SU-DHL-6 (cell line): Measurements from ENCODE around the gene ARPC2.

Source experiments
- H2AFZ ChIP-seq: fragments of 200-600 bp; sonication (generic); 2 replicates; pipeline ENCODE4 v1.6.1; 2014; ENCODE audit warnings: low read depth, mild to moderate bottlenecking, moderate library complexity, mixed read lengths, antibody characterized with exemption, low read length; ENCODE audit not compliant: severe bottlenecking
- H3F3A ChIP-seq: fragments of 200-600 bp; shearing (Covaris generic); 2 replicates; pipeline ENCODE4 v1.6.0; 2016; ENCODE audit warnings: antibody characterized with exemption, mild to moderate bottlenecking; ENCODE audit not compliant: insufficient read depth
- H3K27ac ChIP-seq: fragments of 200-600 bp; sonication (generic); 2 replicates; pipeline ENCODE4 v1.5.1; 2016; ENCODE audit warnings: low read depth, mild to moderate bottlenecking, low read length, moderate library complexity, mixed read lengths
- H3K27me3 ChIP-seq: fragments of 200-600 bp; sonication (generic), shearing (Covaris generic); 2 replicates; pipeline ENCODE4 v1.6.0; 2014; ENCODE audit warnings: mild to moderate bottlenecking, low read length
- H3K36me3 ChIP-seq: fragments of 200-600 bp; sonication (generic); 2 replicates; pipeline ENCODE4 v1.6.1; 2014; ENCODE audit warnings: mild to moderate bottlenecking, low read length, mixed read lengths
- H3K4me2 ChIP-seq: fragments of 300-600, 200-600 bp; shearing (Covaris generic), sonication (generic); 2 replicates; pipeline ENCODE4 v1.6.0; 2014; ENCODE audit warnings: low read length, low read depth, mild to moderate bottlenecking; ENCODE audit not compliant: poor library complexity, severe bottlenecking
- H3K4me3 ChIP-seq: fragments of 200-600 bp; sonication (generic); 2 replicates; pipeline ENCODE4 v1.5.1; 2014; ENCODE audit warnings: antibody characterized with exemption, low read length, mild to moderate bottlenecking, mixed read lengths; ENCODE audit not compliant: insufficient read depth, poor library complexity, severe bottlenecking
- H3K79me2 ChIP-seq: fragments of 200-600 bp; sonication (generic); 2 replicates; pipeline ENCODE4 v1.6.1; 2014; ENCODE audit warnings: mild to moderate bottlenecking, low read length, moderate library complexity; ENCODE audit not compliant: insufficient read depth
- H3K9ac ChIP-seq: fragments of 200-600 bp; sonication (generic); 2 replicates; pipeline ENCODE4 v1.7.0; 2014; ENCODE audit warnings: mild to moderate bottlenecking, low read length
- H3K9me2 ChIP-seq: fragments of 200-600 bp; sonication (generic); replicated peaks from 2 replicates; pipeline ENCODE4 v1.6.1; 2014; ENCODE audit warnings: low read length; ENCODE audit not compliant: insufficient read depth
- H3K9me3 ChIP-seq: fragments of 200-600 bp; sonication (generic); 2 replicates; pipeline ENCODE4 v1.6.1; 2014; ENCODE audit warnings: low read length, mixed read lengths; ENCODE audit not compliant: insufficient read depth
- H4K20me1 ChIP-seq: fragments of 200-600 bp; sonication (generic); 2 replicates; pipeline ENCODE4 v1.6.1; 2014; ENCODE audit warnings: low read depth, mild to moderate bottlenecking, antibody characterized with exemption, low read length, moderate library complexity, mixed read lengths
- CTCF ChIP-seq: fragments of 200-600 bp; sonication (generic); IDR thresholded peaks from one replicate; pipeline ENCODE4 v1.5.1; 2017; ENCODE audit warnings: antibody characterized with exemption, mild to moderate bottlenecking, low read length, moderate library complexity; ENCODE audit not compliant: insufficient read depth, poor library complexity, severe bottlenecking
- EZH2phosphoT487 ChIP-seq: fragments of 200-600 bp; sonication (generic), shearing (Covaris generic); conservative IDR thresholded peaks from 2 replicates; pipeline ENCODE4 v1.6.1; 2018; ENCODE audit warnings: mild to moderate bottlenecking, antibody characterized with exemption, low read length, moderate library complexity, mixed read lengths

Gene ARPC2

DNA sequence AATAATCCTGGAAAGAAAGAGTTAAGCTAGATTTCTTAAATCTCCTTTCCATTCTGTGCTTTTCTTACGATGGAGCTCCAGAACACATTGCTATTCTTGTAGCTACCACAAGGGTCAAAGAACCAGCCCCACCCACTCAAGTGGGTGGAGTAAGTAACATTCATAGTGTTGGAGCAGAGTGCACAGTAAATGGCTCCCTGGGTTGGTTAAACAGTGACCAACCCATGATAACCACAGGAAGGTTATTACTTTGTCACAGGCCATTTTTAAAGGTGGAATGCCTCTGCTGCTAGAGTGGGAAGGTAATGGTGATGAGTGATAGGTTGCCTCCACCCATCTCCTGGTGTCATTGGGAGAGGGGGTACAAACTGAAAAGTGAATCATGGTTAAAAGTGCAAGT is 13.9 kb downstream of the ARPC2 start:
- peaks cover 16% of the 10 kb centered on the region; the same call in 1 of the 2 replicates for H4K20me1 ChIP-seq

GRCh38 chr2:218233543-218233942 is 16.6 kb downstream of the ARPC2 start:
- H3K9me3 ChIP-seq = no peaks in the 10 kb centered on the region
- H4K20me1 ChIP-seq = peaks cover 13% of the 10 kb centered on the region; the same call in 1 of the 2 replicates
- no peak overlapping the region for H3K9ac ChIP-seq
- peaks cover 13% of the 10 kb centered on the region; the same call in 1 of the 2 replicates for H3F3A ChIP-seq
- H3K36me3 ChIP-seq = peaks cover 68% of the 10 kb centered on the region
- H3K27me3 ChIP-seq = no peaks in the 10 kb centered on the region
- no peak overlapping the region for H3K27ac ChIP-seq
- TF ChIP-seq CTCF (no peak), EZH2phosphoT487 (no peak)
- H3K4me3 ChIP-seq = no peak overlapping the region
- H2AFZ ChIP-seq = no peak overlapping the region
- no peaks in the 10 kb centered on the region for H3K9me2 ChIP-seq
- H3K4me2 ChIP-seq = no peak overlapping the region
- H3K79me2 ChIP-seq = peaks cover 31% of the 10 kb centered on the region

More for the DNA sequence above, 13.9 kb downstream of the ARPC2 start:
- Histone ChIP-seq H3K36me3 (peaks cover 61% of the 10 kb centered on the region), H3K9ac (no peak overlapping the region), H3K27ac (no peak overlapping the region), H3F3A (peaks cover 13% of the 10 kb centered on the region; the same call in 1 of the 2 replicates), H3K9me2 (no peaks in the 10 kb centered on the region), H2AFZ (no peak overlapping the region), H3K27me3 (no peaks in the 10 kb centered on the region), H3K4me2 (no peak overlapping the region), H3K79me2 (peaks cover 40% of the 10 kb centered on the region), H3K9me3 (no peaks in the 10 kb centered on the region), H3K4me3 (no peak overlapping the region)
- TF ChIP-seq CTCF (no peak), EZH2phosphoT487 (no peak)

GRCh38 chr2:218234521-218234920 is 17.5 kb downstream of the ARPC2 start:
- H3K9me3 ChIP-seq = no peaks in the 10 kb centered on the region
- no peak overlapping the region for H2AFZ ChIP-seq
- no peak overlapping the region for H3K9ac ChIP-seq
- H3K79me2 ChIP-seq = peaks cover 23% of the 10 kb centered on the region
- TF ChIP-seq EZH2phosphoT487 = no peak
- no peak for TF ChIP-seq CTCF
- no peaks in the 10 kb centered on the region for H3K9me2 ChIP-seq
- H3K4me2 ChIP-seq = no peak overlapping the region
- peaks cover 67% of the 10 kb centered on the region for H3K36me3 ChIP-seq
- H3F3A ChIP-seq = peaks cover 3% of the 10 kb centered on the region; the same call in 1 of the 2 replicates
- H4K20me1 ChIP-seq = peaks cover 13% of the 10 kb centered on the region; the same call in 1 of the 2 replicates
- H3K27me3 ChIP-seq = no peaks in the 10 kb centered on the region
- H3K4me3 ChIP-seq = no peak overlapping the region
- H3K27ac ChIP-seq = no peak overlapping the region

DNA sequence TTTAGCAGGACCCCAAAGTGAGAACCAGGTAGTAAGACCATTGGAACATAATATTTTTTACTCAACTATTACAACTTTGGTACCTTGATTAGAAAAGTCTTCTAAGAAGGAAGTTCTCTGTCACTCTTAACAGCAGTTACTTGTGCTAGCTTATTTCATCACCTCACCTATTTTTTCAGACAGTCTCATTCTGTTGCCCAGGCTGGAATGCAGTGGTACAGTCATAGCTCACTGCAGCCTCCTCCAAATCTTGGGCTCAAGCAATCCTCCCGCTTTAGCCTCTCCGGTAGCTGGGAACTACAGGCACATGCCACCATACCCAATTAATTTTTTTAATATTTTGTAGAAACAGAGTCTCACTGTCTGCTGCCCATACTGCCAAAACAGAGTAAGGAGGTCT is 18.0 kb downstream of the ARPC2 start:
- Histone ChIP-seq H2AFZ (no peak overlapping the region), H3K79me2 (peaks cover 18% of the 10 kb centered on the region), H3K4me3 (no peak overlapping the region), H3K4me2 (no peak overlapping the region), H3K9me2 (no peaks in the 10 kb centered on the region), H3K27me3 (no peaks in the 10 kb centered on the region), H3K9ac (no peak overlapping the region), H3K27ac (no peak overlapping the region), H4K20me1 (peaks cover 13% of the 10 kb centered on the region; the same call in 1 of the 2 replicates), H3K9me3 (no peaks in the 10 kb centered on the region), H3K36me3 (peaks cover 62% of the 10 kb centered on the region), H3F3A (no peaks in the 10 kb centered on the region)
- no peak for TF ChIP-seq CTCF
- no peak for TF ChIP-seq EZH2phosphoT487
